CD4-positive, alpha-beta T cell (primary cell): ENCODE measurements around the gene C18orf32. TPM values are rescaled to one million over a fixed set of nuclear protein-coding genes. Genes with fewer than 3 reads are reported as not detected.
"Not testable (repeated sequence)": the region's sequence is repeated elsewhere in the genome, so short reads cannot be mapped to it uniquely, and the experiment has no call there.

Experiments
- ATAC-seq: fragments of 200-7000 bp; cut with Tn5 transposase; one replicate; pipeline ENCODE4 v1.10.0; 2022; ENCODE audit warnings: mild to moderate bottlenecking; ENCODE audit not compliant: poor library complexity
- CTCF ChIA-PET: fragments of 350-600 bp; sonication (Branson Sonifier 250); formaldehyde crosslinking; loops from one replicate; lab custom pipeline; 2021; ENCODE audit warnings: antibody characterized with exemption, inconsistent platforms; lab: Charles Lee
- POLR2A ChIA-PET: fragments of 350-600 bp; sonication (Branson Sonifier 250); formaldehyde crosslinking; loops from one replicate; lab custom pipeline; 2021; ENCODE audit warnings: antibody characterized with exemption, inconsistent platforms; lab: Charles Lee
- DNase-seq, 14 experiments: peaks; one replicate each; pipeline ENCODE4 v3.0.0-alpha.2; 2013 to 2020; ENCODE audit warnings: mixed read lengths in 2 of 14
- H3K27ac ChIP-seq, 2 donors: one replicate each; pipeline versions ENCODE4 v1.5.1 to v1.7.0; 2013; ENCODE audit warnings: low read length in 2 of 2, low read depth in 1 of 2, mild to moderate bottlenecking in 1 of 2
- H3K27me3 ChIP-seq, 2 experiments: 1 replicate in 1 of 2; 2 replicates in 1 of 2; pipeline versions ENCODE4 v1.6.1 to v1.7.0; 2013; ENCODE audit warnings: low read length in 2 of 2, control low read depth in 1 of 2, mild to moderate bottlenecking in 1 of 2, moderate library complexity in 1 of 2; ENCODE audit not compliant: insufficient read depth in 2 of 2, control insufficient read depth in 1 of 2
- H3K36me3 ChIP-seq: one replicate; pipeline ENCODE4 v1.6.1; 2013; ENCODE audit warnings: low read length, control low read depth; ENCODE audit not compliant: insufficient read depth
- H3K4me1 ChIP-seq: one replicate; pipeline ENCODE4 v1.6.1; 2013; ENCODE audit warnings: low read length, control low read depth; ENCODE audit not compliant: insufficient read depth
- H3K4me3 ChIP-seq: one replicate; pipeline ENCODE4 v1.5.1; 2013; ENCODE audit warnings: mild to moderate bottlenecking, low read length, moderate library complexity
- H3K9me3 ChIP-seq, 2 experiments: 1 replicate in 1 of 2; 2 replicates in 1 of 2; pipeline versions ENCODE4 v1.6.1 to v1.7.0; 2013; ENCODE audit warnings: low read length in 2 of 2, mild to moderate bottlenecking in 2 of 2, control low read depth in 1 of 2, moderate library complexity in 1 of 2; ENCODE audit not compliant: control insufficient read depth in 1 of 2, insufficient read depth in 1 of 2
- H3K27ac Mint-ChIP-seq: one replicate; pipeline ENCODE4 v1.8.0; 2020; ENCODE audit warnings: mixed read lengths
- H3K27me3 Mint-ChIP-seq: one replicate; pipeline ENCODE4 v1.8.0; 2021; ENCODE audit warnings: mixed read lengths
- H3K36me3 Mint-ChIP-seq: one replicate; pipeline ENCODE4 v1.8.0; 2021; ENCODE audit warnings: low read depth, mixed read lengths
- H3K4me1 Mint-ChIP-seq: one replicate; pipeline ENCODE4 v1.8.0; 2021; ENCODE audit warnings: low read depth, mixed read lengths
- H3K4me3 Mint-ChIP-seq: one replicate; pipeline ENCODE4 v1.8.0; 2020; ENCODE audit warnings: mild to moderate bottlenecking, mixed read lengths
- H3K9me3 Mint-ChIP-seq: one replicate; pipeline ENCODE4 v1.8.0; 2020; ENCODE audit warnings: mixed read lengths
- intact Hi-C, 2 experiments: fragments of 100-400 bp; cut with DNase I in 1 of 2; cut with micrococcal nuclease in 1 of 2; formaldehyde crosslinking; loops; one replicate each; pipeline versions ENCODE4 v1.15.1 to v1.9.0; 2023 to 2025; cut with DNase I, micrococcal nuclease
- total RNA-seq, 174 experiments: library from RNA in 2 of 174; stranded (reverse) in 2 of 174; gene quantifications; one replicate each; pipeline ENCODE4 v1.2.3 and lab custom pipeline; 2021 to 2026
- TF ChIP-seq, protein P1 (sequence below): fragments of 200-600 bp; IDR thresholded peaks from one replicate; pipeline ENCODE4 v1.8.0; 2022; ENCODE audit warnings: antibody characterized with exemption, mild to moderate bottlenecking

Gene C18orf32
- total RNA-seq, 2 experiments from 2014 or later: 38.2 to 40.1 TPM

GRCh38 chr18:49457616-49458015 is 29.4 kb downstream of the C18orf32 start:
- TF ChIP-seq, protein P1, sequence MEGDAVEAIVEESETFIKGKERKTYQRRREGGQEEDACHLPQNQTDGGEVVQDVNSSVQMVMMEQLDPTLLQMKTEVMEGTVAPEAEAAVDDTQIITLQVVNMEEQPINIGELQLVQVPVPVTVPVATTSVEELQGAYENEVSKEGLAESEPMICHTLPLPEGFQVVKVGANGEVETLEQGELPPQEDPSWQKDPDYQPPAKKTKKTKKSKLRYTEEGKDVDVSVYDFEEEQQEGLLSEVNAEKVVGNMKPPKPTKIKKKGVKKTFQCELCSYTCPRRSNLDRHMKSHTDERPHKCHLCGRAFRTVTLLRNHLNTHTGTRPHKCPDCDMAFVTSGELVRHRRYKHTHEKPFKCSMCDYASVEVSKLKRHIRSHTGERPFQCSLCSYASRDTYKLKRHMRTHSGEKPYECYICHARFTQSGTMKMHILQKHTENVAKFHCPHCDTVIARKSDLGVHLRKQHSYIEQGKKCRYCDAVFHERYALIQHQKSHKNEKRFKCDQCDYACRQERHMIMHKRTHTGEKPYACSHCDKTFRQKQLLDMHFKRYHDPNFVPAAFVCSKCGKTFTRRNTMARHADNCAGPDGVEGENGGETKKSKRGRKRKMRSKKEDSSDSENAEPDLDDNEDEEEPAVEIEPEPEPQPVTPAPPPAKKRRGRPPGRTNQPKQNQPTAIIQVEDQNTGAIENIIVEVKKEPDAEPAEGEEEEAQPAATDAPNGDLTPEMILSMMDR: no peak
- Histone ChIP-seq H3K36me3 (no peaks in the 10 kb centered on the region), H3K4me3 (no peak overlapping the region), H3K9me3 (no peaks in the 10 kb centered on the region), H3K27me3 (no peaks in the 10 kb centered on the region), H3K27ac (no peak overlapping the region), H3K4me1 (peaks cover 23% of the 10 kb centered on the region)
- intact Hi-C loops: loop anchor here in 1 of 2 experiments (10.0 kb wide), 1 partner anchor 513 kb away; no protein-coding TSS in a partner anchor
- POLR2A ChIA-PET: no interaction called here
- H3K9me3 Mint-ChIP-seq: no peaks in the 10 kb centered on the region
- no peaks in the 10 kb centered on the region for H3K27me3 Mint-ChIP-seq
- H3K4me1 Mint-ChIP-seq: peaks cover 71% of the 10 kb centered on the region
- peak overlapping the region; percentile 68 for H3K4me3 Mint-ChIP-seq
- H3K36me3 Mint-ChIP-seq: peaks cover 25% of the 10 kb centered on the region
- no peak for ATAC-seq
- DNase-seq: no peak
- peak overlapping the region; percentile 26 for H3K27ac Mint-ChIP-seq
- CTCF ChIA-PET: interaction anchor here (0.7 kb wide), 1 partner anchor 27 kb away, joined by 3 read pairs; no protein-coding TSS in a partner anchor

DNA sequence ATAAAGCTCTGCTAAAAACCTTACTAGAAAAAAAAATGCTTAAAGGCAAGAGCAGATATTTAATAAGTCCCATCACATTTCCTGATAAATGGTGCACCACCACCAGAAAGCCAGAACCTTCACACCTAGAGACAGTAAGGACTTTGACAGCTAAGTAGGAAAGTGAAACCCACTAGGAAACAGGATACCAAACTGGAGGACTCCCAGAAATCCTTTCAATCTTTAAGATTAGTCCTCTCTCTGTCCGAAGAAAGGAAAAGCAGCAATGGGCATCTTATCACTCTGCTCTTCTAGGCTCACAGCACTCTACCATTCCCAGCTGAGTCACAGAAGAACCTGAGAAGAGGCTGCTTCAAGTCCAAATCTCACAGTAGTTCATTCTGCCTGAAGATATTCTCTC is 30.2 kb downstream of the C18orf32 start:
- peak overlapping the region; percentile 68 for H3K4me3 Mint-ChIP-seq

GRCh38 chr18:49452534-49452933 is 34.5 kb downstream of the C18orf32 start:
- H3K27me3 Mint-ChIP-seq, H3K27me3 ChIP-seq, H3K4me3 ChIP-seq, H3K27ac ChIP-seq, DNase-seq, H3K36me3 ChIP-seq, POLR2A ChIA-PET, H3K27ac Mint-ChIP-seq, H3K9me3 Mint-ChIP-seq, H3K4me3 Mint-ChIP-seq, ATAC-seq, H3K4me1 ChIP-seq: not testable (repeated sequence)
- H3K4me1 Mint-ChIP-seq: peaks cover 41% of the 10 kb centered on the region
- peaks cover 0 to 11% of the 10 kb centered on the region in 2 experiments for H3K9me3 ChIP-seq
- intact Hi-C loops: loop anchor here in 1 of 2 experiments (10.0 kb wide), 1 partner anchor 508 kb away; no protein-coding TSS in a partner anchor
- CTCF ChIA-PET: interaction anchor here (2.2 kb wide), 1 partner anchor 8 kb away, joined by 9 read pairs; the partner anchor contains the start of gene DYM
- peaks cover 68% of the 10 kb centered on the region for H3K36me3 Mint-ChIP-seq

More for the DNA sequence above, 30.2 kb downstream of the C18orf32 start:
- Mint-ChIP-seq H3K27me3 (no peaks in the 10 kb centered on the region), H3K9me3 (no peaks in the 10 kb centered on the region), H3K36me3 (peaks cover 31% of the 10 kb centered on the region), H3K27ac (no peak overlapping the region), H3K4me1 (peaks cover 71% of the 10 kb centered on the region)
- TF ChIP-seq, protein P1: no peak
- Histone ChIP-seq H3K4me3 (no peak overlapping the region), H3K9me3 (no peaks in the 10 kb centered on the region), H3K4me1 (peaks cover 23% of the 10 kb centered on the region), H3K27me3 (no peaks in the 10 kb centered on the region), H3K36me3 (no peaks in the 10 kb centered on the region), H3K27ac (no peak overlapping the region)
- intact Hi-C loops: loop anchor here in 1 of 2 experiments (10.0 kb wide), 1 partner anchor 512 kb away; no protein-coding TSS in a partner anchor
- ATAC-seq: no peak
- DNase-seq: no peak
- ChIA-PET CTCF (no interaction called here), POLR2A (interaction anchor here (1.1 to 1.4 kb wide), 2 partner anchors 9 to 31 kb away, joined by 3 read pairs; partner anchors contain the start of gene C18orf32)
